T-helper 1 cell treated with Interleukin-12 subunit alpha and Interleukin-12 subunit beta and Interleukin-4 antibody, amounts not matched to agents 30 ng/mL and 1 ng/mL, for 36 hours (primary cell): ENCODE results near the gene CLDN1. TPM values are rescaled to one million over a fixed set of nuclear protein-coding genes. Genes with fewer than 3 reads are reported as not detected.
"Not testable (repeated sequence)": the region's sequence is repeated elsewhere in the genome, so short reads cannot be mapped to it uniquely, and the experiment has no call there.

Source experiments
- intact Hi-C: fragments of 100-400 bp; cut with micrococcal nuclease; formaldehyde crosslinking; loops from one replicate; pipeline ENCODE4 v1.15.1; 2024
- total RNA-seq: library from RNA; stranded (reverse); gene quantifications from 2 replicates; pipeline ENCODE4 v1.2.3, GENCODE V29; 2022

The CLDN1 gene
- total RNA-seq, 1 donor from 2014 or later: 0.07 TPM

- intact Hi-C loops: no loop called here
These were observed 28.2 kb downstream of the CLDN1 start for GRCh38 chr3:190294030-190294429.

GRCh38 chr3:190293621-190294020, 28.6 kb downstream of the CLDN1 start:
- intact Hi-C loops: no loop called here

GRCh38 chr3:190291994-190292584, 30.2 kb downstream of the CLDN1 start:
- intact Hi-C loops: no loop called here

GRCh38 chr3:190289989-190290388, 32.3 kb downstream of the CLDN1 start:
- intact Hi-C loops: no loop called here

- intact Hi-C loops: no loop called here
These were observed 33.4 kb downstream of the CLDN1 start for GRCh38 chr3:190288836-190289235.

GRCh38 chr3:190286014-190286413, 36.2 kb downstream of the CLDN1 start:
- intact Hi-C loops: no loop called here

- intact Hi-C loops: no loop called here
These were observed 40.8 kb downstream of the CLDN1 start for GRCh38 chr3:190281308-190282051.

- intact Hi-C loops: no loop called here
These were observed 42.6 kb downstream of the CLDN1 start for GRCh38 chr3:190279690-190280089.

GRCh38 chr3:190272747-190273146, 49.5 kb downstream of the CLDN1 start:
- intact Hi-C loops: no loop called here

- intact Hi-C loops: no loop called here
These were observed 53.1 kb downstream of the CLDN1 start for GRCh38 chr3:190269101-190269500.

GRCh38 chr3:190267464-190267863, 54.8 kb downstream of the CLDN1 start:
- intact Hi-C loops: not testable (repeated sequence)

GRCh38 chr3:190266913-190267290, 55.3 kb downstream of the CLDN1 start:
- intact Hi-C loops: no loop called here

- intact Hi-C loops: no loop called here
These were observed 55.9 kb downstream of the CLDN1 start for GRCh38 chr3:190266265-190266912.

GRCh38 chr3:190265796-190266195, 56.5 kb downstream of the CLDN1 start:
- intact Hi-C loops: no loop called here

- intact Hi-C loops: no loop called here
These were observed 57.1 kb downstream of the CLDN1 start for GRCh38 chr3:190265126-190265525.

- intact Hi-C loops: no loop called here
These were observed 60.5 kb downstream of the CLDN1 start for GRCh38 chr3:190261740-190262139.

GRCh38 chr3:190261015-190261414, 61.2 kb downstream of the CLDN1 start:
- intact Hi-C loops: no loop called here

- intact Hi-C loops: no loop called here
These were observed 61.9 kb downstream of the CLDN1 start for GRCh38 chr3:190260301-190260700.

GRCh38 chr3:190258634-190259033, 63.6 kb downstream of the CLDN1 start:
- intact Hi-C loops: no loop called here
